PC-3 (cell line): ENCODE results near the gene ADAMTS3. TPM values are rescaled to one million over a fixed set of nuclear protein-coding genes. Genes with fewer than 3 reads are reported as not detected.

ENCODE experiments used
- ATAC-seq: fragments of 200-7000 bp; cut with Tn5 transposase; 2 replicates; pipeline ENCODE4 v1.9.1; 2020; ENCODE audit warnings: mild to moderate bottlenecking, moderate library complexity
- BruUV-seq: library from RNA; stranded (reverse); fragments of 400-500 nt; replicated peaks from 2 replicates; lab custom pipeline; 2021; lab: Mats Ljungman, UMichigan
- CTCF ChIA-PET: fragments of 300-600 bp; sonication (Branson Sonifier 250); formaldehyde crosslinking; loops from one replicate; lab custom pipeline; 2022; ENCODE audit warnings: antibody characterized with exemption; lab: Charles Lee
- POLR2A ChIA-PET: fragments of 300-600 bp; sonication (Branson Sonifier 250); formaldehyde crosslinking; loops from one replicate; lab custom pipeline; 2022; ENCODE audit warnings: antibody characterized with exemption; ENCODE audit not compliant: unreplicated experiment; lab: Charles Lee
- DNase-seq: peaks from one replicate; pipeline ENCODE4 v3.0.0-alpha.2; 2015
- H2AFZ ChIP-seq: fragments of 300-600 bp; sonication (generic); 2 replicates; pipeline ENCODE4 v1.6.0; 2016; ENCODE audit warnings: antibody characterized with exemption, low read length
- H3F3A ChIP-seq: fragments of 300-600 bp; sonication (generic); one replicate; pipeline ENCODE4 v1.6.0; 2017; ENCODE audit warnings: antibody characterized with exemption, low read length, control low read depth, mild to moderate bottlenecking; ENCODE audit not compliant: unreplicated experiment
- H3K27ac ChIP-seq: fragments of 300-600 bp; sonication (generic); 2 replicates; pipeline ENCODE4 v1.5.1; 2016; ENCODE audit warnings: mild to moderate bottlenecking, low read length
- H3K27me3 ChIP-seq: fragments of 300-600 bp; sonication (generic); 2 replicates; pipeline ENCODE4 v1.6.1; 2016; ENCODE audit warnings: low read length, mixed read lengths
- H3K36me3 ChIP-seq: fragments of 300-600 bp; sonication (generic); 2 replicates; pipeline ENCODE4 v1.6.1; 2016; ENCODE audit warnings: low read depth, mixed run types, low read length, mixed read lengths
- H3K4me1 ChIP-seq: fragments of 300-600 bp; sonication (generic); 2 replicates; pipeline ENCODE4 v1.5.1; 2016; ENCODE audit warnings: low read length; ENCODE audit not compliant: insufficient read depth
- H3K4me2 ChIP-seq: fragments of 300-600 bp; sonication (generic); 2 replicates; pipeline ENCODE4 v1.6.0; 2016; ENCODE audit warnings: low read length
- H3K4me3 ChIP-seq: fragments of 300-600 bp; sonication (generic); 2 replicates; pipeline ENCODE4 v1.5.1; 2016; ENCODE audit warnings: mild to moderate bottlenecking, low read length, mixed read lengths
- H3K79me2 ChIP-seq: fragments of 300-600 bp; sonication (generic); 2 replicates; pipeline ENCODE4 v1.6.1; 2017; ENCODE audit warnings: low read length, mixed read lengths
- H3K9ac ChIP-seq: fragments of 300-600 bp; sonication (generic); 2 replicates; pipeline ENCODE4 v1.6.0; 2016; ENCODE audit warnings: mild to moderate bottlenecking, low read length
- H3K9me2 ChIP-seq: fragments of 300-600 bp; sonication (generic); replicated peaks from 2 replicates; pipeline ENCODE4 v1.6.1; 2016; ENCODE audit warnings: mixed run types, low read length, mixed read lengths
- H3K9me3 ChIP-seq: fragments of 300-600 bp; sonication (generic); 2 replicates; pipeline ENCODE4 v1.6.1; 2016; ENCODE audit warnings: low read length, mixed read lengths
- H4K20me1 ChIP-seq: fragments of 300-600 bp; sonication (generic); 2 replicates; pipeline ENCODE4 v1.6.1; 2016; ENCODE audit warnings: low read length, mixed read lengths
- EZH2 ChIP-seq: fragments of 300-600 bp; sonication (generic); IDR thresholded peaks from one replicate; pipeline ENCODE4 v1.6.1; 2017; ENCODE audit warnings: antibody characterized with exemption, mild to moderate bottlenecking, low read length; ENCODE audit not compliant: unreplicated experiment
- EZH2phosphoT487 ChIP-seq: fragments of 300-600 bp; sonication (generic); IDR thresholded peaks from 2 replicates; pipeline ENCODE4 v1.6.1; 2018; ENCODE audit warnings: mild to moderate bottlenecking, antibody characterized with exemption, low read length, borderline replicate concordance
- intact Hi-C: fragments of 100-400 bp; cut with micrococcal nuclease; formaldehyde crosslinking; loops from 2 replicates; pipeline ENCODE4 v1.9.0; 2023
- total RNA-seq: library from RNA; depleted of rRNA; stranded (reverse); fragments of >200 nt; gene quantifications from 2 replicates; pipeline ENCODE4 v1.2.3, GENCODE V29; 2014
- TF ChIP-seq, protein P1 (sequence below): fragments of 300-600 bp; sonication (generic); conservative IDR thresholded peaks from 2 replicates; pipeline ENCODE4 v1.5.1; 2017; ENCODE audit warnings: antibody characterized with exemption, low read depth, mild to moderate bottlenecking, low read length

The ADAMTS3 gene
- total RNA-seq, 1 experiment from 2014 or later, result 3.5 TPM

DNA sequence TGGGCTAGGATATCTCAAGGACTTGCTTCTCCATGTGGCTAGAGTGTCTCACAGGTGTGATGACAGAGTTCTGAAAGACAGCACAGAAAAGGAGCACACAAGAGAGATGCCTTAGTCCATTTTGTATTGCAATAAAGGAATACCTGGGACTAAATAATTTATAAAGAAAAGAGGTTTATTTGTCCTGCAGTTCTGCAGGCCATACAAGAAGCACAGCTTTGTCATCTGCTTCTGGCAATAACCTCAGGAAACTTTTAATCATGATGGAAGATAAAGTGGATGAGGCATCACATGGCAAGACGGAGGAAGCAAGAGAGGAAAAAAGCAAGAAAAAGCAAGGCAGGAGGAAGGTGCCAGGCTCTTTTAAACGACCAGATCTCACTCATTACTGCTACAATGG lies 126.9 kb downstream of the ADAMTS3 start:
- Histone ChIP-seq H3K36me3 (no peaks in the 10 kb centered on the region), H3K27me3 (no peaks in the 10 kb centered on the region), H2AFZ (no peak overlapping the region), H3K79me2 (no peaks in the 10 kb centered on the region), H3F3A (no peaks in the 10 kb centered on the region), H3K4me2 (no peak overlapping the region), H3K9me2 (no peaks in the 10 kb centered on the region), H3K9me3 (no peaks in the 10 kb centered on the region), H3K4me3 (no peak overlapping the region), H3K9ac (no peak overlapping the region), H3K27ac (no peak overlapping the region), H3K4me1 (0 out of 2 replicates have a peak, but pooled peaks cover 6% of the 10 kb centered on the region), H4K20me1 (no peaks in the 10 kb centered on the region)
- no peak for DNase-seq
- TF ChIP-seq, protein P1, sequence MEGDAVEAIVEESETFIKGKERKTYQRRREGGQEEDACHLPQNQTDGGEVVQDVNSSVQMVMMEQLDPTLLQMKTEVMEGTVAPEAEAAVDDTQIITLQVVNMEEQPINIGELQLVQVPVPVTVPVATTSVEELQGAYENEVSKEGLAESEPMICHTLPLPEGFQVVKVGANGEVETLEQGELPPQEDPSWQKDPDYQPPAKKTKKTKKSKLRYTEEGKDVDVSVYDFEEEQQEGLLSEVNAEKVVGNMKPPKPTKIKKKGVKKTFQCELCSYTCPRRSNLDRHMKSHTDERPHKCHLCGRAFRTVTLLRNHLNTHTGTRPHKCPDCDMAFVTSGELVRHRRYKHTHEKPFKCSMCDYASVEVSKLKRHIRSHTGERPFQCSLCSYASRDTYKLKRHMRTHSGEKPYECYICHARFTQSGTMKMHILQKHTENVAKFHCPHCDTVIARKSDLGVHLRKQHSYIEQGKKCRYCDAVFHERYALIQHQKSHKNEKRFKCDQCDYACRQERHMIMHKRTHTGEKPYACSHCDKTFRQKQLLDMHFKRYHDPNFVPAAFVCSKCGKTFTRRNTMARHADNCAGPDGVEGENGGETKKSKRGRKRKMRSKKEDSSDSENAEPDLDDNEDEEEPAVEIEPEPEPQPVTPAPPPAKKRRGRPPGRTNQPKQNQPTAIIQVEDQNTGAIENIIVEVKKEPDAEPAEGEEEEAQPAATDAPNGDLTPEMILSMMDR, result no peak
- TF ChIP-seq EZH2 (no peak), EZH2phosphoT487 (no peak)
- BruUV-seq, result no TSS peak
- intact Hi-C loops, result no loop called here
- no peak for ATAC-seq
- POLR2A ChIA-PET, result no interaction called here
- CTCF ChIA-PET, result no interaction called here

DNA sequence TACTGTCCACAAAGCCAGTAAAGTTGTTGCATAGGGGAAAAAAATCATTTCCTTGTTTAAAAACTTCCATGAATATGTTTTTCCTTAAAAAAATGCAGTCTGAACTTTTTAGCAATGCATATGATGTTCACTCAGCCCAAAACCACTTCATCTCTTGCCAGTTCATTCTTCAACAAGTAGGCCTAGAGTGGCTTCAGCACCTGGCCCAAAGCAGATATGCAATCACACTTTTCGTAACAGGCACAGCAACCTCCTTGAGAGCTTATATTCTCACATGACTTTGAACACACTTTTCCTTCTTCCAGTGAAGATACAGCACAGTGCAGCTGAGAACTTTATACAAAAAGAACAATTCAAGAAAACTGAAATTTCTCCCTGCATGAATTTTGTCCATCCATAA lies 128.6 kb downstream of the ADAMTS3 start:
- no peak overlapping the region for H3K27ac ChIP-seq
- no TSS peak for BruUV-seq
- no peak overlapping the region for H3K4me2 ChIP-seq
- H3K36me3 ChIP-seq, result no peaks in the 10 kb centered on the region
- intact Hi-C loops, result no loop called here
- no peak overlapping the region for H2AFZ ChIP-seq
- no peaks in the 10 kb centered on the region for H3K9me3 ChIP-seq
- no peaks in the 10 kb centered on the region for H3K79me2 ChIP-seq
- no peak overlapping the region for H3K4me3 ChIP-seq
- H3K9me2 ChIP-seq, result no peaks in the 10 kb centered on the region
- no peaks in the 10 kb centered on the region for H4K20me1 ChIP-seq
- ChIA-PET CTCF (no interaction called here), POLR2A (interaction anchor here (0.5 kb wide), 1 partner anchor 61 kb away, joined by 3 read pairs; no protein-coding TSS in a partner anchor)
- H3K9ac ChIP-seq, result no peak overlapping the region
- H3K27me3 ChIP-seq, result no peaks in the 10 kb centered on the region
- ATAC-seq (no peak), DNase-seq (no peak)
- TF ChIP-seq EZH2phosphoT487, result no peak
- TF ChIP-seq, protein P1, result no peak
- no peak for TF ChIP-seq EZH2
- H3K4me1 ChIP-seq, result no peaks in the 10 kb centered on the region
- no peaks in the 10 kb centered on the region for H3F3A ChIP-seq

DNA sequence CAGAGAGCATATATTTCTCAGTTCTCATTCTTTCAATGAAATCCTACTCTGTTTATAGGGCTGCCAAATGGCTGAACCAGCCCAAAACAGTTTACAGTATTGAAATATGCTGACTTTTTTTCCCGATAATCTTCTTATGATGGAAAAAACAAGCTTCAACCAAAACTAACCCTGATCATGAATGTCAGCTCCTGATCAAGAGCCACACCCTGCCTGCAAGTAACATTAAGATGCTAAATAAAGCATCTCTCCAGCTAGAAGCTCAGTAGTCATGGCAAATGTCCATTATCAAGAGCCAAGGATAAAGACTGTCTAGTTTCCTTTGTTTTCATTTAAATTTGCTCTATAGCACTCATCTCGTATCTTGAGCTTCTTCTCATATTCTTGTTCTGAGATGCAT lies 136.0 kb downstream of the ADAMTS3 start:
- peaks cover 9% of the 10 kb centered on the region; the same call in 1 of the 2 replicates for H3K4me1 ChIP-seq
- no peaks in the 10 kb centered on the region for H3K27me3 ChIP-seq
- POLR2A ChIA-PET, result no interaction called here
- CTCF ChIA-PET, result no interaction called here
- TF ChIP-seq, protein P1, result no peak
- TF ChIP-seq EZH2 (no peak), EZH2phosphoT487 (no peak)
- intact Hi-C loops, result no loop called here
- no peak overlapping the region for H3K4me2 ChIP-seq
- no peak overlapping the region for H3K27ac ChIP-seq
- no TSS peak for BruUV-seq
- no peaks in the 10 kb centered on the region for H3K36me3 ChIP-seq
- no peak for DNase-seq
- H4K20me1 ChIP-seq, result no peaks in the 10 kb centered on the region
- H3K4me3 ChIP-seq, result no peak overlapping the region
- no peaks in the 10 kb centered on the region for H3K79me2 ChIP-seq
- H3F3A ChIP-seq, result no peaks in the 10 kb centered on the region
- ATAC-seq, result no peak
- H3K9me2 ChIP-seq, result no peaks in the 10 kb centered on the region
- H2AFZ ChIP-seq, result no peak overlapping the region
- H3K9ac ChIP-seq, result no peak overlapping the region
- H3K9me3 ChIP-seq, result no peaks in the 10 kb centered on the region
